NCI-H2196 treated with DMSO at 0.1 percent for 48 hours (cell line): ENCODE measurements around the gene SLC6A9.

ENCODE experiments used
- DNase-seq: peaks from one replicate; lab custom pipeline; 2025; ENCODE audit not compliant: unreplicated experiment; lab: John Stamatoyannopoulos, UW

The SLC6A9 gene

DNA sequence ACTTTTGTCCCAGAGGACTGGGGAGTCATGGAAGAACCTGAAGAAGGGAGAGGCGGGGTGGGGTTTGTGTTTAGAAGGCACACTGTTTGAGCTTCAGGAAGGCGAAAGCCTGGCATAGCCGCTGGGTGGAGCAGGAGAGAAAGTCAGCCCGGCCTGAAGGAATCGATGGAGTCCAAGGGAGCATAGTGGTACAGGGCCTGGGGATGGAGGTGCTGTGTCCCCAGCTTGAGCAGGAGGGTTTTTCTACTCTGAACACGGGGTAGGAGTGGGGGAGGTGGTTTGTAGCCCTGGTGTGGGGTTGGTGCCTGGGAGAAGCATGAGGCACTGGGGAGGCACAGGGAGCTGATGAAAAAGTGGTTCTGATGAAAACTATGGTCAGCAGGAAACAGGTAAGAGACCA, 44.5 kb downstream of the SLC6A9 start:
- DNase-seq = no peak

DNA sequence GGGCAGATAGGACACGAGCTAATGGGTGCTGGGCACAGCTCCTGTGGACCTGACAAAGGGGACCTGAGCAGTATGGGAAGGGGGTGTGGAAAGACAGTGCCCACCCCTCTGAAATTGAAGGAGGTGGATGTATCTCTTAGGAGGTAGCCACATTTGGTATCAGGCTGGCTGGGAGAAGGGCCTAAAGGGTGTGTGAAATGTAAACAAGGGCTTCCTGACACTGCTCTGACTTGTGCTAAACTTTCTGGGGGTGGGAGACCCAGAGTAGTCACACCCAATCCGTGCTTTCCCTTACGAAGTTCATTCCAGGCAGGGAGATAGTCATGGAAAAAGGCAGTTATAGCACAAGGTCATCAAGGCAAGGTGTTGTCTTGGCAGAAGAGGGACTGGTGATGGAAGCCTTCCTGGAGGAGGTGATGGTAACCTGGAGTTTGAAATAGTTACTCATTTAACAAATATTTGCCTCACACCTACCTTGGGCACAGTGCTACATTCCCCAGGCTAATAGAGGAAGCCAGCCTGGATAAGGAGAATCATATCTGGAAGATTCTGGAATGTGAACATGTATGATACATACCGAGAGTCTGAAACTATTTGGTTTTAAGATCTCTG, 45.2 kb downstream of the SLC6A9 start:
- no peak for DNase-seq

DNA sequence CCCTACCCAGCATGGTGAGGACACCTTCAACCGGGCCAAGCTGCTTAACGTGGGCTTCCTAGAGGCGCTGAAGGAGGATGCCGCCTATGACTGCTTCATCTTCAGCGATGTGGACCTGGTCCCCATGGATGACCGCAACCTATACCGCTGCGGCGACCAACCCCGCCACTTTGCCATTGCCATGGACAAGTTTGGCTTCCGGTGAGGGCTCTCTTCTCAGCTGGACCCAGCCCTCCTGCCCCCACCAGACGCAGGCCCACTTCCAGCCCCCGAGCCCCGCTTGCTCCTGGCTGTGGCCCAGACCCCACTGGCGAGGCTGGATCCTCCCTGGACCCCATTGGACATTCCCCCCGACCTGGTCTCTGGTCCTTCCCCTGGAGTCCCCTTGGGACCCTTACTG, 46.4 kb downstream of the SLC6A9 start:
- DNase-seq = no peak

DNA sequence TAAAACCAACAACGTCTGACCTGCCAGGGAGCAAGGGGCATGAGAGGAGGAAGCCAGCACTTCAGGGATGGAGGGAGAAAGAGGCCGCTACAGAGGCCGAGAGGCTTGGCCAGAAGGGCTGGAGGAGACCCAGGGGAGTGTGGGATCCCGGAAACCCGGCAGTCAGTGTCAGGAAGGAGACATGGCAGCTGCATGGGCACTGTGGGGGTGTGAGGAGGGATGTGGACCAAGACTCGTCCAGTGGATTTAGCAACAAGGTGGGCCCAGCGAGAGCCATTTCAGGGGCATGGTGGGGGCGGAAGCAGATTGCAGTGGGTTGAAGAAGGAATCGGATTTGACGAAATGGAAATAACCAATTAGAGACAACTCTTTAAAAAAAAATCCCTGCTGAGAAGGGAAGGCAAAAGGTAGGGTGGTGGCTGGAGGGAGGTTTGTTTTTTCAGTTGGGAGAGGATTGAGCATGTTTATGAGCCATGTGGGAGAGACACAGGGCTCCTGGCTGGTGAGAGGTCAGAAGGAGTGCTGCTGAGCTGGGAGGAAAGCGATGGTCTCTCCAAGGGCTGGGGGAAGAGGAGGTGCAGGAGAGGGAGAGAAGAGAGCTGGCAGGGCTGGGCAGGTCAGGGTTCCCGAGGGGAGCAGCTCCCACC, 47.9 kb downstream of the SLC6A9 start:
- no peak for DNase-seq

DNA sequence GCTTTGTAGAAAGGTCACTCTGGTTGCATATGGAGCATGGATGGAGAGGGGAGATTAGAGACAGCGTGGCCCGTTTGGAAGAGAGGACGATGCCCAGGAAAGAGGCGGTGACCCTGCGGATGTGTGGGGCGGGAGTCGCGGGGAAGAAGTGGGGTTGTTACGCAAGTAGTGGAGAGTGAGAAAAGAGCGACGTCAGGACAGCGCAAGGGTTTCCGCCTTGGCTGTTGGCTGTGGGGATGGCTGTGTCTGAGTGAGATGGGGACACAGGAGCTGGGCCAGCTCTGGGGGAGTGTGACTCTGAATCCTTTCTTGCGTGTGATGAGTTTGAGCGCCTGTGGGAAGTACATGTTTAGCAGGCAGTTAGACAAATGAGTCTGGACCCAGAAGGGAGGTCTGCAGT, 48.5 kb downstream of the SLC6A9 start:
- no peak for DNase-seq

DNA sequence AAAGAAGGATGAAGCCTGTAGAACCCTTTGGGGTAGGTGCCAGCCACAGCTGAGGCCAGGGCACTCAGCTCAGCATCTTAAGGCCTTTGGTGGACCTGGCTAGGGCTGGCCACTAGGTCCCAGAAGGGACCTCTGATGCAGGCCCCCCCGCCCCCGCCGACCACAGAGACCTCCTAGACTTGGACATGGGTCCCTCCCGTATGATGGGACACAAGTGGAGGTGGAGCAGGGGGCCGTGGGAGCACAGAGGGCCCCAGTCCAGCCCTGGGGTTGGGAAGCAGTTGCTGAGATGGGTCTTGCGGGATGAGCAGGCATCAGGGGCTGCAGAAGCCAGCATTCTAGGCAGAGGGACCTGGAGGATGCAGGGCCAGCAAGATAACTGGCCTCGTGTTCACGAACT, 49.0 kb downstream of the SLC6A9 start:
- no peak for DNase-seq

DNA sequence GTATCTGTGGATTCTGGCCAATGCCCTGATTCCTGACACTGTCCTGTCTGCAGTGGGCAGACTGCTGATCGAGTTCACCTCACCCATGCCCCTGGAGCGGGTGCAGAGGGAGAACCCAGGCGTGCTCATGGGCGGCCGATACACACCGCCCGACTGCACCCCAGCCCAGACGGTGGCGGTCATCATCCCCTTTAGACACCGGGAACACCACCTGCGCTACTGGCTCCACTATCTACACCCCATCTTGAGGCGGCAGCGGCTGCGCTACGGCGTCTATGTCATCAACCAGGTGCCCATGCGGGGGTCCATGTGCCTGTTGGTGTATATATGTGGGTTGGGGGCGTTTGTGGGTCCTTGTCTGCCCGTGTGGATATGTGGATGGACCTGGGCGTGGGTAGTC, 49.6 kb downstream of the SLC6A9 start:
- no peak for DNase-seq

DNA sequence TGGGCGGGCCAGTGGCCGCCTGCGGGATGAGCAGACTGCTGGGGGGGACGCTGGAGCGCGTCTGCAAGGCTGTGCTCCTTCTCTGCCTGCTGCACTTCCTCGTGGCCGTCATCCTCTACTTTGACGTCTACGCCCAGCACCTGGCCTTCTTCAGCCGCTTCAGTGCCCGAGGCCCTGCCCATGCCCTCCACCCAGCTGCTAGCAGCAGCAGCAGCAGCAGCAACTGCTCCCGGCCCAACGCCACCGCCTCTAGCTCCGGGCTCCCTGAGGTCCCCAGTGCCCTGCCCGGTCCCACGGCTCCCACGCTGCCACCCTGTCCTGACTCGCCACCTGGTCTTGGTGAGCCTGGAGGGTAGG, 50.1 kb downstream of the SLC6A9 start:
- no peak for DNase-seq

DNA sequence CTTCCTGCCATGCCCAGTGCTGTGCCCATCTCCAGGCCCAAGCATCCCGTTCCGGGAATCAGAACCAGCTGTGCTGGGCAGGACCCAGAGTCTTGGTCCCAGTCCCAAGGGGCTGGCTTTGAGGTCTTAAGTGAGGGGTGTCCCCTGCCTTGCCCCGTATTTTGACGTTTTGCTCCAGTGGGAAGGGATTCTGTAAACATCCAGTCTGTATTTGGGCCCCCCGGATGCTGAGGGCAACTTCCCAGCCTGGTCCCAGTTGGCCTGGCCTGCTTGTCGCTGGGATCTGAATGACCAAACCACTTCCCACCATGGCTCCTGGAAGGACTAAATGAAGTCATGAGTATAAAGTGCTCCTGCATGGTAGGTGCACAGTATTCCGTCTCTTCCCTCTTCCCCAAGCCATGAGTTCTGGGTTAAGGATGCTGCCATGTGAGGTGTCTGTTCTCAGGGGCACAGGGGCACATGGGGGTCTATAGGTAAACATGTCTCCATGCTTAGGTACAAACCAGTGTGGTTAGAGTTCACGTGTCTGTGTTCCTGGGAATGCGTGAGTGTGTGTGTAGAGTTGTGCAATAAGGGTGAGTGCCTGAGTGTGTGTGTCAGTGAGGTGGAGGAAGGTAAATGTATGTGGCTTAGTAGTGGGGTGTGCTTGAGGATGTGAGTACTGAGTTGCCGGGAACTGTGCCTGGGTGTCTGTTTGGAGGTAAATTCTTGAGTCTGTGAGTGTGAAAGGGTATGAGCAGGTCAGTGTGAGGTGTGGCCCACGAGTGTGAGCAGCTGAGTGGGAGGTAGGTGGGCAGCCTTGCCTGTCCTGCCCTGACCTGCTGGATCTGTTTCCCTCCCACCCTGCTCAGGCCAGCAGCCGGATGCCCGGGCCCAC, 50.8 kb downstream of the SLC6A9 start:
- DNase-seq = no peak

DNA sequence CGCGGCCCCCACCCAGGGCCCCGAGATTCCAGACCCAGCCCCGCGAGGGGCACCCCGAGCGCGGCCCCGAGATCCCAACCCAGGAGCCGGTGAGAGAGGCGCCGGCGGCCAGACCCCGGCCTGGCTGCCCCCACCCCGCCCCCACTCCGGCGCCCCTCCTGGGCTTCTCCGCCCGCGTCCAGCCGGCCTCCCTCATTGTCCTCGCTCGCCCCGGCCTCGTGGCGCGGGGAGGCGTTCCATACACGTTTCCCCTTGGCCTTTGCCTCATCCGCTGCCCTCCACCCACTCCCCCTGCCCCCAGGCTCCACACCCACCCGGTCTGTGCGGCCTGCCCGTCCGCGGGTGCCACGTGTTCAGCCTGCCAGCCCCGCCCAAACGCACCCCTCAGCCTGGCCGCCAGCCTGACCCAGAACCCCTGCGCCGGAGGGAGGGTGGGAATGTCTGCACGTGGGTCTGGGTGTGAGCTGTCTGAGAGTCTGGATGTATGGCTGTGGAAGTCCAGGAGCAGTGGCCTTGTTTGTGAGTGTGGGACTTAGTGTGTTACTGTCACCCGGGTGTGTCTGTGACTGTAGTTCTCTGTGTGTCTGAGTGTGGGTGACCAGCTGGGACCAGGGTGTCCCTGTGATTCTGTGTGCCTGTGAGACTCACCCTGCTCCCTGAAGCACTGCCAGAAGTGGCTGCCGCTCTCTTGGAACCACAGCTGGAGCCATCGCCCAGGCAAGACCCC, 51.6 kb downstream of the SLC6A9 start:
- DNase-seq = no peak

DNA sequence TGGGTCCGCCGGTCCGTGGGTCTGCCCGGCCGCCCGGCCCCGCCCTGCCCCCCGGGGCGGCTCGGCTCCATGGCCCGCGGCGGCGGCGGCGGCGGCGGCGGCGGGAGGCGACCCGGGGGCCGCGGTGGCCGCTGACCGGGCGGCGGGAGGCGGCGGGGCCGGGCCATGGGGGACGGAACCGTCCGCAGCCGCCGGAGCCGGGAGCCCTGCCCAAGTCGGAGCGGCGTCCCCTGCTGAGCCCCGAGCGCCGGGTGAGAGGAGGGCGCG, 52.1 kb downstream of the SLC6A9 start:
- no peak for DNase-seq

DNA sequence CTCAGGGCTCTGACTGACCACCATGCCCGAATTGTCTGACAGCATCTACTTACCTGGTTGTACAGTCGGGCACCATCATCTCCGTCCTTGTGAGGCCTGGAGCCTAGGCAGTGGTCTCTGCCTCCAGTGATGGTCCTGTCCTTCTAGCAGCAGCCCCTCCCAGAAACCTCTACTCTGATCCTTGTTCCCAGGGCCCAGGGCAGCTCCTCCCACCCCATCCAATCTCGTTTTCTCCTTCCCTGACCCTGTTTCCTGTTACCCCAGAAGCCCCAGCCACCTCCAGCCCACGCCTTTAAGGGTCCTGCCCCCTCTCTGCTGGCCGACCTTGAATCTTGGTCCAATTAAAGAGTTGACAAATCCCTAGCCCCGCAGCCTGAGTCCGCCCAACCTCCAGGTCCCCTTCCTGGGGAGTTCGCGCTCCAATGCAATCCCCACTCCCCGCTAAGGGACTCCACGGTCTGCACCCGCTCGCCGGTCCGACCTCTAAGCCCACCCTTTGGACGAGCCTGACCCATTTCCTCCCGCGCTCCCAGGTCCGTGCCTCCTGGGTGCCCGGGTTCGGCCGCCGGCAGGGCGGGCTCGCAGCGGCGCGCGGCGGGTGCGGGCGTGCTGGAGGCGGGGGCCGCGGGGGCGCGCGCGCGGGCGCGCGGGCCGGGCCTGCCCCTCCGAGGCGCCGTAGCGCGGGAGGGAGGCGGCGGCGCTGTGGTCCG, 52.6 kb downstream of the SLC6A9 start, which contains the start of gene B4GALT2:
Gene B4GALT2 (plus strand): TSS at position 660 of the 710 bp plus-strand sequence. CDS start 1,951 bp downstream, outside the sequence.
- peak; percentile 39 for DNase-seq

DNA sequence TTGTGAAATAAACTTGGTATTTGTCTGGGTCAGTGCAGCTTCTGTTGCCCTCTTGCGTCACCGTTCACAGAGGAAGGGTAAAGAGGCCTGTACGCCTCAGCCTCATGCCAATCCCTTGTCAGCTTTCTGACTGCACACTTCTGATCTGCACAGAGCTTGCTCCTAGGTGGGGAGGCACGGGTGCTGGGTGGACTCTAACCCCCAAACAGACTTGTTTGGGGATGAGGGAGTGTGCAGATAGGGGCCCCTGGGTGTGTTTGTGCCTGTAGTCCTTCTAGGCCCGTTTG, 53.1 kb downstream of the SLC6A9 start:
- no peak for DNase-seq

DNA sequence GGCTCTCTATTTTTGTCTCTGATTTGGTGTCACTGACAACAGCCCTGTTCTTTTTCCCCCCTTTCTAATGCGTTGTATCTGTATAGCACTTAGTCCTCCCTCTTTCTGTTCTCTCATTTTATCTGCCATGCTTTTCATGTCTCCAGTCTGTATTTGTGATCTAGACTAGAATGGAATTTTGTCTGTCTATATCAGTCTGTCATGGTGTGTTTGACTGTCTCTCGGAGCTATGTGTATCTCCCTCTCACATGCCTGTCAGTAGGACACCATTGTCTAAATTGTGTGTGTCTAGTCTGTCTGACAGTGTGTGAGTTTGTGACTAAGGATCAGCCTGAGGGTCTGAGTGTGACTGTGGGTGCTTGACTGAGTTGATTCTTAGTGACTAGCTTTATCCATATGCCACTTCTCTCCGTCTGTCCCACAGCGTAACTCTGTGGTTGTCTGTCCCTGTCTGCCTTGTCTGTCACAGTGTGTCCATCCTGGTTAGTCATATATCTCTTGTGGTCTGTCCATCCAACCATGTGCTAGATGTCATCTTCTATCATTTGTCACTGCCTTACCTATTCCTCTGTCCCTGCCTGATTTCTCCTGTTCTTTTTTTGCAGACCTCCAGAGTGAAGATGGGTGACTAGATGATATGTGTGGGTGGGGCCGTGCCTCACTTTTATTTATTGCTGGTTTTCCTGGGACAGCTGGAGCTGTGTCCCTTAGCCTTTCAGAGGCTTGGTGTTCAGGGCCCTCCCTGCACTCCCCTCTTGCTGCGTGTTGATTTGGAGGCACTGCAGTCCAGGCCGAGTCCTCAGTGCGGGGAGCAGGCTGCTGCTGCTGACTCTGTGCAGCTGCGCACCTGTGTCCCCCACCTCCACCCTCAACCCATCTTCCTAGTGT, 53.6 kb downstream of the SLC6A9 start:
- DNase-seq = no peak

DNA sequence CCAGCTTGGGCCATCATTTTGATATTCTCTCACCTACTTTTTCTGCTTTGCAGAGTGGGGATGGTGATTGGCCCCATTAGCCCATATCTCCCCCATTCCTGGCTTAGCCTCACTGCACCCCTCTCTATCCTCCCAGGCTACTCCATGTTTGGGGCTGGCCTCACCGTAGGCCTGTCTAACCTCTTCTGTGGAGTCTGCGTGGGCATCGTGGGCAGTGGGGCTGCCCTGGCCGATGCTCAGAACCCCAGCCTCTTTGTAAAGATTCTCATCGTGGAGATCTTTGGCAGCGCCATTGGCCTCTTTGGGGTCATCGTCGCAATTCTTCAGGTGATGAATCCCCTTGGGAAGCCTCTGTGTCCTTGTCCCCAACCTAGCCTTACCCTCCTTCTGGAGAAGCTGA, 54.4 kb downstream of the SLC6A9 start:
- DNase-seq = no peak

DNA sequence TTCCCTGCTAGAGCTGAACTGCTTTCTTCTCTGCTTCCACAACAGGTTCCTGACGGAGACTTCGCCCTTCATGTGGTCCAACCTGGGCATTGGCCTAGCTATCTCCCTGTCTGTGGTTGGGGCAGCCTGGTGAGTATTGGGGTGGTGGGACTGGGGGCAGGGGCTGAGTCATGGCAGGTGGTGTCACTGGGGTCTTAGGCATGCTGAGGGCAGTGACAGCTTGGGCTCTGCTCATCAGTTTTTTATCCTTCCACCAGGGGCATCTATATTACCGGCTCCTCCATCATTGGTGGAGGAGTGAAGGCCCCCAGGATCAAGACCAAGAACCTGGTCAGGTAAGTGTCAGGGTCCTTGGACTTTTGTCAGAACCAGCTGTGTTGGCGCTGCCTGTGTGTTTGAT, 55.2 kb downstream of the SLC6A9 start:
- DNase-seq = no peak

DNA sequence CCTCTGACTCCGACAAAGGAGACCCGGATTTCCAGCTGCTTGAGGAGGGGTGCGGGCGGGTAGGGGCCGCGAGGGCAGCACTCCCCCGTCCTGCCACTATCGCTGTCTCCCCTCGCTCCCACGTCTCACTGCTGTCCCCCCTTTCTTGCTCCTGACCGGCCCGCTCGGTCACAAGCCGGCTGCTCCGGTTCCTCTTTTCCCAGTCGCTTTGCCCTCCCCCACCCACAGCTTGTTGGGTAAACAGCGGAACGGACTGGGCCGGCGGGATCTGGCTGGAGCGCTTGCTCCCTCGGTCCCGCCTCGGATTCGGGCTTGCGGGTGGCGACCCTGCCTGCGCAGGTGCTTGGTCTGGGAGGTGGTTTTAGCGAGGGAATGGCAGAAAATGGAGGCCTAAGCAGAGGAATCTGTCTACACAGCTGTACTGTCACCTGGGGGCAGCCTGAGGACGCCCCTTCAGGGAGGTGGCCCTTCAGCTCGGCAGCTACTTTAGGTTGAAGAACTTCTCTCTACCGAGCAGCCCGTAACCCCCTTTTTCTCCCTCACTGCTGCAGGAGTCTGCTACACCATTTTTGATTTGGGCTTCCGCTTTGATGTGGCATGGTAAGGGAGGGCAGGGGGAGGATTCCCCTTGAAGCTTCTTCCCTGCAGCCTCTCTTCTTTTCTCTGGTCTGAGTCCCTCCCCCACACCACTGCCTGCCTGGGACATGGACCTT, 55.9 kb downstream of the SLC6A9 start:
- no peak for DNase-seq

DNA sequence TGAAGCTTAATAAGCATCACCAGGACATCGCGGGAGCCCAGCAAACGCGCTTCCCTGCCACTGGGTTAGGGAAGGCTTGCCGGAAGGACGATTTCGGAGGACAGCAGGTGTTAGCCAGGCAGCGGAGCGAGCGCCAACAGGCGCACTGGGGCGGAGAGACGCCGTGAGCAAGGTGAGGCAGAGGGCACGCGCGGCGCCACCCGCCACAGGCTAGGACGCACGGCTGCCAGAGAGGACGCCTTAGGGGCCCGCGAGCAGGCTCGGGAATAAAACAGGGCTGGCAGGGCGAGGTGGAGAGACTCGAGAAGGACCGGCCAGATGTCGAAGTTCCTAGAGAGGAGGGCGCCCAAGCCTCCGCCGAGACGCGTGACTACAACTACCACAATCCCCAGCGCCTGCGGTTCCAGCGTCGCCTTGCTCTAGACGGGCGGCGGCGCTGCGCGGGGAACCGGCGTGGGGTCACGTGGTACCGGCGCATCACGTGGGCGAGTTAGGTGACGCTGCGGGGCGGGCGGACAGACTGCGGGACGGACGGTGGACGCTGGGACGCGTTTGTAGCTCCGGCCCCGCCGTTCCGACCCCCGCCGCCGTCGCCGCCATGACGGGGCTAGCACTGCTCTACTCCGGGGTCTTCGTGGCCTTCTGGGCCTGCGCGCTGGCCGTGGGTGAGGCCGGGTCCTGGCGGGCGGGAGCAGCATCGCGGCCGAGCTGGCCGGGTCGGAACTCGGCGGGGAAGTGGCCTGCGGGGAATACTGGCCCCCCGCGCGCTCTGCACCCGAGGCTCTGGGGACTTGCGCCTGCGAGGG, 56.6 kb downstream of the SLC6A9 start, which contains the start of gene ATP6V0B:
Gene ATP6V0B (plus strand): TSS at position 518 of the 806 bp plus-strand sequence. CDS start 81 bp downstream, at position 599.
- peak; percentile 91 for DNase-seq

DNA sequence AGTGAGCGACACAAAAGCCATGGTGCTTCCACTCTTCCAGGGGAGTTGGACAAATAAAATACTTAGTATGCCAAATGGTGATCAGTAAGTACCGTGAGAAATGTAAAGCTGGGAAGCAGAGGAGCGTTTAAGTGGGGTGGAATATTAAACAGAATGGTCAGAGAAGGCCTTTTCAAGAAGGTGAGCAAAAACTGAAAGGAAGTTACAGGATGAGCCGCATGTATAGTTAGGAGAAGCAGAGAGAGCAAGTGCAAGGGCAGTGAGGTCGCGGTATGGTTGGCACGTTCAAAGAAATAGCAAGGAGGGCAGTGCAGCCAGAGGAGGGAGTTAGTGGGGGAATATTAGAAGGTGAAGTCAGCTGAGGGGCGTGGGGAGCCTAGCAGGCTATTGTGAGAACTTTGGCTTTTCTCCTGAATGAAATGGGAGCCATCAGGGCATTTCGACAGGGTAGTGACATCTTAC, 57.2 kb downstream of the SLC6A9 start:
- DNase-seq = no peak
